Thymus (tissue), 11 donors: ENCODE data around the gene PDGFA. TPM values are rescaled to one million over a fixed set of nuclear protein-coding genes. Genes with fewer than 3 reads are reported as not detected.

Experiments
- DNase-seq, 9 donors: peaks; one replicate each; pipeline ENCODE4 v3.0.0-alpha.2; 2013; ENCODE audit warnings: low spot score in 9 of 9, low read depth in 6 of 9, missing footprints in 1 of 9
- H3K27ac ChIP-seq, 2 donors: one replicate each; pipeline ENCODE4 v1.5.1; 2013; ENCODE audit warnings: control low read depth in 1 of 2, low read depth in 1 of 2, low read length in 1 of 2, mild to moderate bottlenecking in 1 of 2, moderate library complexity in 1 of 2
- H3K27me3 ChIP-seq, 2 donors: one replicate each; pipeline ENCODE4 v1.5.1; 2013; ENCODE audit warnings: low read length in 1 of 2; ENCODE audit not compliant: control insufficient read depth in 2 of 2, insufficient read depth in 1 of 2
- H3K36me3 ChIP-seq, 2 donors: one replicate each; pipeline ENCODE4 v1.5.1; 2013; ENCODE audit warnings: low read length in 1 of 2, mild to moderate bottlenecking in 1 of 2, moderate library complexity in 1 of 2; ENCODE audit not compliant: control insufficient read depth in 2 of 2, insufficient read depth in 2 of 2
- H3K4me1 ChIP-seq, 2 donors: one replicate each; pipeline ENCODE4 v1.5.1; 2013; ENCODE audit warnings: low read length in 2 of 2; ENCODE audit not compliant: control insufficient read depth in 2 of 2, insufficient read depth in 2 of 2
- H3K4me3 ChIP-seq, 2 donors: one replicate each; pipeline ENCODE4 v1.5.1; 2013; ENCODE audit warnings: low read length in 2 of 2, control low read depth in 1 of 2, mild to moderate bottlenecking in 1 of 2
- H3K9me3 ChIP-seq, 2 donors: one replicate each; pipeline ENCODE4 v1.5.1; 2013; ENCODE audit warnings: low read length in 1 of 2, mild to moderate bottlenecking in 1 of 2; ENCODE audit not compliant: control insufficient read depth in 2 of 2, insufficient read depth in 1 of 2
- WGBS: extraction: QIAGEN DNeasy Blood & Tissue Kit; methylation state at CpG from one replicate; pipeline ENCODE4 v1.1.7; 2013; 5-methylcytosine and 5-hydroxymethylcytosine counted together
- polyA plus RNA-seq: library from polyadenylated mRNA; stranded (reverse); fragments of 200-250 nt; gene quantifications from one replicate; pipeline ENCODE4 v1.2.3, GENCODE V29; 2013
- total RNA-seq: library from RNA; stranded (reverse); fragments of 120-200 nt; gene quantifications from one replicate; pipeline ENCODE4 v1.2.4, GENCODE V29; 2013
- donor health status: healthy.

Gene PDGFA
- total and polyA plus RNA-seq, 2 donors = 8.1 to 15.1 TPM

GRCh38 chr7:544338-545221, 24.9 kb upstream of the PDGFA start:
- Histone ChIP-seq H3K27me3 (no peaks in the 10 kb centered on the region), H3K4me3 (no peak overlapping the region), H3K4me1 (no peaks in the 10 kb centered on the region), H3K27ac (no peak overlapping the region), H3K36me3 (no peaks in the 10 kb centered on the region), H3K9me3 (peaks cover 0 to 14% of the 10 kb centered on the region in 2 donors)
- no peak for DNase-seq
- 95% methylated on average over 18 of the region's 18 CpGs for WGBS

GRCh38 chr7:543501-544337, 24.1 kb upstream of the PDGFA start:
- WGBS = 95% methylated on average over 18 of the region's 18 CpGs
- no peak overlapping the region for H3K4me3 ChIP-seq

GRCh38 chr7:542713-543500, 23.3 kb upstream of the PDGFA start:
- Histone ChIP-seq H3K4me3 (no peak overlapping the region), H3K27me3 (no peaks in the 10 kb centered on the region), H3K9me3 (peaks cover 0 to 14% of the 10 kb centered on the region in 2 donors), H3K36me3 (no peaks in the 10 kb centered on the region), H3K4me1 (peaks cover 0 to 6% of the 10 kb centered on the region in 2 donors), H3K27ac (no peak overlapping the region)
- WGBS = 87% methylated on average over 27 of the region's 27 CpGs
- DNase-seq = no peak

More at GRCh38 chr7:543501-544337, 24.1 kb upstream of the PDGFA start:
- no peaks in the 10 kb centered on the region for H3K36me3 ChIP-seq
- no peak overlapping the region for H3K27ac ChIP-seq
- no peaks in the 10 kb centered on the region for H3K27me3 ChIP-seq
- H3K4me1 ChIP-seq = peaks cover 0 to 2% of the 10 kb centered on the region in 2 donors
- H3K9me3 ChIP-seq = peaks cover 0 to 14% of the 10 kb centered on the region in 2 donors
- DNase-seq = no peak

GRCh38 chr7:542131-542712, 22.6 kb upstream of the PDGFA start:
- H3K36me3 ChIP-seq = no peaks in the 10 kb centered on the region
- WGBS = 97% methylated on average over 28 of the region's 28 CpGs
- H3K27ac ChIP-seq = no peak overlapping the region
- no peak for DNase-seq
- H3K4me1 ChIP-seq = peaks cover 0 to 6% of the 10 kb centered on the region in 2 donors
- H3K27me3 ChIP-seq = no peaks in the 10 kb centered on the region
- H3K9me3 ChIP-seq = peaks cover 0 to 14% of the 10 kb centered on the region in 2 donors
- H3K4me3 ChIP-seq = no peak overlapping the region

GRCh38 chr7:541661-542060, 22.0 kb upstream of the PDGFA start:
- Histone ChIP-seq H3K4me3 (no peak overlapping the region), H3K9me3 (peaks cover 0 to 17% of the 10 kb centered on the region in 2 donors), H3K27me3 (no peaks in the 10 kb centered on the region), H3K27ac (no peak overlapping the region), H3K4me1 (peaks cover 0 to 6% of the 10 kb centered on the region in 2 donors), H3K36me3 (no peaks in the 10 kb centered on the region)
- 96% methylated on average over 17 of the region's 17 CpGs for WGBS
- DNase-seq = no peak

- no peak overlapping the region for H3K4me3 ChIP-seq
- DNase-seq = no peak
- no peaks in the 10 kb centered on the region for H3K36me3 ChIP-seq
- WGBS = 73% methylated on average over 12 of the region's 12 CpGs
- H3K27ac ChIP-seq = no peak overlapping the region
- no peaks in the 10 kb centered on the region for H3K27me3 ChIP-seq
- H3K4me1 ChIP-seq = peaks cover 0 to 6% of the 10 kb centered on the region in 2 donors
- H3K9me3 ChIP-seq = peaks cover 0 to 17% of the 10 kb centered on the region in 2 donors
Measured at GRCh38 chr7:540997-541396, 21.4 kb upstream of the PDGFA start.

GRCh38 chr7:540579-540978, 20.9 kb upstream of the PDGFA start:
- peaks cover 0 to 6% of the 10 kb centered on the region in 2 donors for H3K4me1 ChIP-seq
- no peak for DNase-seq
- H3K36me3 ChIP-seq = no peaks in the 10 kb centered on the region
- peaks cover 0 to 15% of the 10 kb centered on the region in 2 donors for H3K9me3 ChIP-seq
- no peak overlapping the region for H3K4me3 ChIP-seq
- H3K27ac ChIP-seq = no peak overlapping the region
- 98% methylated on average over 14 of the region's 14 CpGs for WGBS
- no peaks in the 10 kb centered on the region for H3K27me3 ChIP-seq

GRCh38 chr7:539731-540411, 20.2 kb upstream of the PDGFA start:
- Histone ChIP-seq H3K4me3 (no peak overlapping the region), H3K36me3 (no peaks in the 10 kb centered on the region), H3K9me3 (peaks cover 0 to 11% of the 10 kb centered on the region in 2 donors), H3K27ac (no peak overlapping the region), H3K27me3 (no peaks in the 10 kb centered on the region), H3K4me1 (peaks cover 0 to 6% of the 10 kb centered on the region in 2 donors)
- WGBS = 92% methylated on average over 17 of the region's 17 CpGs
- peak in 1 of 9 donors; percentile 22 for DNase-seq
